ENCODE data around the gene MRGPRX2.

DNA sequence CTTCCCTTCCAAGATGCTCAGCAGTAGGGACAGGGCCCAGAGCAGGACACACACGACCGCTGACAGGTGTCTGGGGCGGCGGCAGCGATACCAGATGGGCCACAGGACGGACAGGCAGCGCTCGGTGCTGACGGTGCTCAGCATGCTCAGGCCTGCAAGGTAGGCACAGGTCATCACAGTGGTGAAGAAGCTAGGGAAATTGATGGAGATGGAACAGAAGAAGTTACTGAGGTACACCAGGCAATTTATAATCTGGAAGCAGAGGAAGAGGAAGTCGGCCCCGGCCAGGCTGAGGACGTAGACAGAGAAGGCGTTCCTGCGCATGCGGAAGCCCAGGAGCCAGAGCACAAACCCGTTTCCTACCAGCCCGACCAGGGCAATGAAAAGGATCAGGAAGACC is 4.6 kb downstream of the MRGPRX2 start:
- TF ChIP-seq NONO (IDR thresholded peaks at IDR 0.05; ENCODE audit: low read depth in 2 of 2, low read length in 1 of 2) (no peak), USF2 (CRISPR knock-in tag; IDR thresholded peaks at IDR 0.05) (no peak), FIP1L1 (IDR thresholded peaks at IDR 0.05; ENCODE audit: low read depth, low read length, poor library complexity, severe bottlenecking) (no peak)
- TF ChIP-seq, protein P1, sequence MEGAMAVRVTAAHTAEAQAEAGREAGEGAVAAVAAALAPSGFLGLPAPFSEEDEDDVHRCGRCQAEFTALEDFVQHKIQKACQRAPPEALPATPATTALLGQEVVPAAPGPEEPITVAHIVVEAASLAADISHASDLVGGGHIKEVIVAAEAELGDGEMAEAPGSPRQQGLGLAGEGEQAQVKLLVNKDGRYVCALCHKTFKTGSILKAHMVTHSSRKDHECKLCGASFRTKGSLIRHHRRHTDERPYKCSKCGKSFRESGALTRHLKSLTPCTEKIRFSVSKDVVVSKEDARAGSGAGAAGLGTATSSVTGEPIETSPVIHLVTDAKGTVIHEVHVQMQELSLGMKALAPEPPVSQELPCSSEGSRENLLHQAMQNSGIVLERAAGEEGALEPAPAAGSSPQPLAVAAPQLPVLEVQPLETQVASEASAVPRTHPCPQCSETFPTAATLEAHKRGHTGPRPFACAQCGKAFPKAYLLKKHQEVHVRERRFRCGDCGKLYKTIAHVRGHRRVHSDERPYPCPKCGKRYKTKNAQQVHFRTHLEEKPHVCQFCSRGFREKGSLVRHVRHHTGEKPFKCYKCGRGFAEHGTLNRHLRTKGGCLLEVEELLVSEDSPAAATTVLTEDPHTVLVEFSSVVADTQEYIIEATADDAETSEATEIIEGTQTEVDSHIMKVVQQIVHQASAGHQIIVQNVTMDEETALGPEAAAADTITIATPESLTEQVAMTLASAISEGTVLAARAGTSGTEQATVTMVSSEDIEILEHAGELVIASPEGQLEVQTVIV (CRISPR knock-in tag; IDR thresholded peaks at IDR 0.05; ENCODE audit: borderline replicate concordance): no peak
